C1 segment of cervical spinal cord (tissue), 14 donors: ENCODE data around the gene FAM78B.

Experiments
- DNase-seq, 14 donors: peaks; one replicate each; lab custom pipeline; 2025; lab: John Stamatoyannopoulos, UW

The FAM78B gene

GRCh38 chr1:166164995-166165660 is 1.7 kb downstream of the FAM78B start:
- peak in 8 of 14 donors; percentile 2 to 57 (median 33) for DNase-seq

GRCh38 chr1:166164646-166164994 is 2.2 kb downstream of the FAM78B start:
- DNase-seq: no peak

GRCh38 chr1:166159656-166160055 is 7.1 kb downstream of the FAM78B start:
- DNase-seq: no peak

GRCh38 chr1:166156674-166157073 is 10.1 kb downstream of the FAM78B start:
- DNase-seq: no peak

GRCh38 chr1:166155108-166155507 is 11.7 kb downstream of the FAM78B start:
- no peak for DNase-seq

- no peak for DNase-seq
Observed at GRCh38 chr1:166153525-166154314, 13.1 kb downstream of the FAM78B start.

- no peak for DNase-seq
Observed at GRCh38 chr1:166152978-166153377, 13.8 kb downstream of the FAM78B start.

GRCh38 chr1:166151804-166152203 is 15.0 kb downstream of the FAM78B start:
- no peak for DNase-seq

GRCh38 chr1:166145499-166145898 is 21.3 kb downstream of the FAM78B start:
- DNase-seq: no peak

- DNase-seq: no peak
Observed at GRCh38 chr1:166141969-166142368, 24.8 kb downstream of the FAM78B start.

GRCh38 chr1:166140251-166140650 is 26.6 kb downstream of the FAM78B start:
- no peak for DNase-seq

GRCh38 chr1:166139735-166140134 is 27.1 kb downstream of the FAM78B start:
- DNase-seq: no peak

- no peak for DNase-seq
Observed at GRCh38 chr1:166136699-166137401, 30.0 kb downstream of the FAM78B start.

- no peak for DNase-seq
Observed at GRCh38 chr1:166136222-166136621, 30.6 kb downstream of the FAM78B start.

GRCh38 chr1:166133857-166134256 is 32.9 kb downstream of the FAM78B start:
- no peak for DNase-seq

- no peak for DNase-seq
Observed at GRCh38 chr1:166133276-166133841, 33.4 kb downstream of the FAM78B start.

GRCh38 chr1:166132496-166132895 is 34.3 kb downstream of the FAM78B start:
- DNase-seq: no peak

- DNase-seq: peak in 1 of 14 donors; percentile 56
Observed at GRCh38 chr1:166129006-166129405, 37.8 kb downstream of the FAM78B start.

GRCh38 chr1:166128195-166128594 is 38.6 kb downstream of the FAM78B start:
- DNase-seq: peak in 1 of 14 donors; percentile 5

- no peak for DNase-seq
Observed at GRCh38 chr1:166127003-166127402, 39.8 kb downstream of the FAM78B start.

- no peak for DNase-seq
Observed at GRCh38 chr1:166122873-166123466, 43.8 kb downstream of the FAM78B start.

- DNase-seq: no peak
Observed at GRCh38 chr1:166121010-166121409, 45.8 kb downstream of the FAM78B start.
